HG02852 (cell line): ENCODE data around the gene SCYL3.
"Not testable (repeated sequence)": the region's sequence is repeated elsewhere in the genome, so short reads cannot be mapped to it uniquely, and the experiment has no call there.

ENCODE experiments used
- ATAC-seq: cut with Tn5 transposase; IDR thresholded peaks from one replicate; pipeline ENCODE4 v1.9.1; 2021; ENCODE audit warnings: mild to moderate bottlenecking, moderate library complexity; ENCODE audit not compliant: unreplicated experiment

Gene SCYL3

DNA sequence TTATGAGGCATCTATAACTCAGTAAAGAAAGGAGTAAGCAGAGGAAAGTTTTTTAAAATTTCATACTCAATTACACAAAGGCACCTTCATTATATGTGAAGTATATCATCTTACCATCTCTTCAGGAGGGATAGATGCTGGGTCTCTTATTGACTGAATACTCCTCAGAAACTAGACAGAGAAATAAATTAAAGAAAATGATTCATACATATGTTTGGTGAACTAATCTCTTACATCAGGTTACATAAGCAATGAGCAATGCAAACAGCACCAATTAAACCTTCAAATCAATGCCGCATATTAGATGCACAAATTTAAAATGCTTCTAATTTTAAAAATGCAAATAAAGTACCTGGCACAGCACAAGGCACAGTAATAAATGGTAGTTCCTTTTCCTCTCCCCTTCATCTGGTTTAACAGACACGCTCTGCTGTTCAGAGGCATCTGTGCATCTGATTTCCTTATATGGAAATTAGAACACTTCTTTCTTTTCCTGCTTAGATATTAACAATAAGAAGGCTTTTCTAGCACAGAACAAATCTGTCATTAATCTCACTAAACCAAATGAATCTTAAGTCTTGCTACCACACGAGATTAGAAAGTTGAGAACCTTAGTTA lies 20.0 kb downstream of the SCYL3 start:
- no peak for ATAC-seq

DNA sequence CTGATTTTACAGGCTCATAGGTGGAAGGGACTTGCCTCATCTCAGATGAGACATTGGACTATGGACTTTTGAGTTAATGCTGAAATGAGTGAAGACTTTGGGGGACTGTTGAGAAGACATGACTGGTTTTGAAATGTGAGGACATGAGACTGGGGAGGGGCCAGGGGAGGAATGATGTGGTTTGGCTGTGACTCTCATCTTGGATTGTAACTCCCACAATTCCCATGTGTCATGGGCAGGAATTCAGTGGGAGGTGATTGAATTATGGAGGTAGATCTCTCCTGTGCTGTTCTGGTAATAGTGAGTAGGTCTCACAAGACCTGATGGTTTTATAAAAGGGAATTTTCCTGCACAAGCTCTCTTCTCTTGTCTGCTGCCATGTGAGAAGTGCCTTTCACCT lies 20.8 kb downstream of the SCYL3 start:
- ATAC-seq: no peak

DNA sequence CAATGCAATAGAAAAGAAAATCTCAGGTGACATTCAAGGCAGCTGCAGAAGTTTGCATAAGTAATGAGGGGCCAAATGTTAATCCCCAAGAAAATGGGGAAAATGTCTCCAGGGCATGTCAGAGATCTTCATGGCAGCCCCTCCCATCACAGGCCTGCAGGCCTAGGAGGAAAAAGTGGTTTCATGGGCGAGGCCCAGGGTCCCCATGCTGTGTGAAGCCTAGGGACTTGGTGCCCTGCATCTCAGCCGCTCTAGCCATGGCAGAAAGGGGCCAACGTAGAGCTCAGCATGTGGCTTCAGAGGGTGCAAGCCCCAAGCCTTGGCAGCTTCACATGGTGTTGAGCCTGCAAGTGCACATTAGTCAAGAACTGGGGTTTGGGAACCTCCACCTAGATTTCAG lies 21.7 kb downstream of the SCYL3 start:
- not testable (repeated sequence) for ATAC-seq

DNA sequence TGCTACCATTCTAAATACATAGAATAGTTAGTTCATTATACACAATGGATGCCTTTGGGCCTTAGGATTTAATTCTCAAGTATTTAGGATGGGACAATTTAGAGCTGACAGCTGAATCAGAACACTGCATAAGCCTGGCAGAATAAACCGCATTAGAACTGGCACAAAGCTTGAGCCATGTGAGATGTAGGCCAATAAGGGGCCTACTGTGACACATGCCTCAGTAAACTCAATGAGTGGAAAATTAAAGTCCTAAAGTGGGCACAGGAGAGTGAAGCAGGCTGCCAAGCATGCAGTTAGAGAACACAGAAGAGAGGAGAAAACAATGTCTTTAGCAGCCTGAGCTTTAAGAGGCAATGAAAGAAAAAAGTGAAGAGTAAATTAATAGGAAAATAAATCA lies 24.3 kb downstream of the SCYL3 start:
- ATAC-seq: no peak

DNA sequence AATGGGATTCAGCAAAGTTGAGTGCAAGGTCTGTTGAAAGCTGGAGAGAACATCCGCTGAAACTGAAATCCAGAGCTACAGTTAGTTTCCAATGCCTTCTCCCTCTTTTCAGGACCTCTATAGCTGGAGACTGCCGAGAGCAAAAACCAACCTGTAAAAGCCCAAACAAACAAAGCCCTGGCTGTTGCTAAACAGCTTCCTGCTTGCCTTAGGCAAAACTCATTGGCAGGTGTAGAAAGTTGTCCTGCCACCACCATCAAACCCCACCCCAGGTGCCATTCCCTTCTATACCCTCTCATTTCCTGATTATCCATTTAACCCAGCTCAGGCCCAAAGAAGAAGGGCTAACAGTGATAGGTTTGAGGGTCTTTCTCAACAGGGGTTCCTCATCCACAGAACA lies 24.7 kb downstream of the SCYL3 start:
- ATAC-seq: no peak

DNA sequence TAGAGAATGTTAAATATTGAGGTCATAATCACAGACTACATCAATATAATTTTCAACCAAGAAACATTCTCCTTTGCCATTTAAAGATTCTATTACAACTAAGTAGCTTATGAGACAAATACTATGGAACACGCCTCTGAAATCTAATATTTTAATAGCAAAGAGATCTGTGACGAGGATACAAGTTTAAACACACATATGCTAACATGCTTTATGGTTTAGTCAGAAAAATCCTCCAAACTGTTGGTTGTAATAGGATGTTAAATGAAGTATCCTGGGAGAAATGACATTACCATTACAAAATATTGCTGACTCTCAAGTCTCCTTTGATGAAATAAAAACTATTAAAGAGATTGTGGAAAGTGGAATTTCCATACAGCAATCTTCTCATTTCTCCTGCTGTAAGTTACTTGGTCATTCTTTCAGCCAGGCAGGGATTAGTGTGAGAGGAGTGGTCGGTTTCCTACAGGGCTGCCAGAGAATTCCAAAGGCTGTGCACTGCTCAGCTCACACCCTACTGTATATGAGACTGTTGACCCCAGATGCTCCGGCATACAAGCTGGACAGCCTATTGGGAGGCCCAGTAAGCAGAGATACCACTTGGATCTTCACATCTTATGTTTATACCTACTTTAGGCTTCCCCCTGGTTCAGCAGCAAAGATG lies 26.6 kb downstream of the SCYL3 start:
- ATAC-seq: no peak

DNA sequence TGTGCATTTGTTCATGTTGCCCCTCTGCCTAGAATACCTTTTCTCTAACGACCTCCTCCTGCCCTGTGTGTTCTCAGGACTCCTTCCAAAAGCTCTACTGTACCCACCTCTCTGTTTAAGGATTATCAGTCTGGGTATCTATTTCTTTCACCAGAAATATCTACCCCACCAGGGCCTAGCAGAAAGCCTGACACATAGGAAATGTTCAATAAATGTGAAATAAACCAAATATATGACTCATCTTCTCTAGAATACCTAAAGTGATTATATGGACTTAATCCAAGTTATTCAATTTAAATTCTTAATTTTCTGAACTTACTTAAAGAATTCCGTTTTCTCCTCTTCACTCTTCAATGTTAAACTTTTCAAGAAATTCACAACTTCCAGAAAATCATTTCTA lies 27.1 kb downstream of the SCYL3 start:
- no peak for ATAC-seq

DNA sequence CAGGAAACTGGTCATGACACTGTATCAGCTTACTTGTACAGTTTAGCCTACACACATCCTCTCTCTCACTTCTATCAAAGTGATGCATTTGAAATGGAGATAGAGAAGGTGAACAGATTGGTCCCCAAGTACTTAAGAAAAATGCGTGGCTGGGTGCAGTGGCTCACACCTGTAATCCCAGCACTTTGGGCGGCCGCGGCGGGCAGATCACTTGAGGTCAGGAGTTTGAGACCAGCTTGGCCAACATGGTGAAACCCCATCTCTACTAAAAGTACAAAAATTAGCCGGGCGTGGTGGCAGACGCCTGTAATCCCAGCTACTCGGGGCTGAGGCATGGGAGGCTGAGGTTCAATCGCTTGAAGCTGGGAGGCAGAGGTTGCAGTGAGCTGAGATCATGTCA lies 29.2 kb downstream of the SCYL3 start:
- not testable (repeated sequence) for ATAC-seq

DNA sequence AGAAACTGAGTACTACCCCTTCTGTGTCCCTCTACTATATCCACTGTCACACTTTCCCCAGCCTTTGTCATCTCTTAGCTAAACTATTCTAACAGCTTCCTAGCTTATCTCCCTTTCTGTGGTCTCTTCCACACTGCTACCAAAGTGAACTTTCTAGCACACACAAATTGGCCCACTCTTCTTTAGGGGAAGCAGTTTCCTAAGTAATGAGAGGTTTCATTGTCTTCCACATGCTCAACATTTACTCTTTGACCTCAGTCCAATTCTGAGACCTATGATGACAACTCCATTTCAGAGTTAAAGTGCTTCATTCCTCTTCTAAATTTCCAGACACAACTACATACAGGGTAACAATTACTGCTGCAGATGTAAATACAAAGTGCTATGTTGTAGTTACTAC lies 32.9 kb downstream of the SCYL3 start:
- ATAC-seq: no peak

DNA sequence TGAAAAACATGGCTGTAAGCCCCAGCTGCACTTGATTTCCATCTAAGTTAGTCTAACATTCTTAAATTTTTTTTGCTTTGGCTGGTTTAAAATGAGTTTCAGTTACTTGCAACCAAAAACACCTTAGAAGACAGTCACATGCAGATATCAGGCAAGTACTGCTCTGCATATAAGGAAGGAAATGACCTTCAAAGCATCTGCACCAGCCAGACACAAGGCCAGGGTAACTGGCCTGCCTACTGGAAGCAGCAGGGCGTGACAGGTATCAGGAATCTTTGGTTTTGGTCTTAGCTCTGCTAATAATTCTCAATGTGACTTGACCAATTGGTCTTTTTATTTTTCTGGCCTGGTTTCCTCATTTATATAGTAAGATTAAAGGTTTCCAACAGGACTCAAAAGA lies 33.5 kb downstream of the SCYL3 start:
- ATAC-seq: no peak

DNA sequence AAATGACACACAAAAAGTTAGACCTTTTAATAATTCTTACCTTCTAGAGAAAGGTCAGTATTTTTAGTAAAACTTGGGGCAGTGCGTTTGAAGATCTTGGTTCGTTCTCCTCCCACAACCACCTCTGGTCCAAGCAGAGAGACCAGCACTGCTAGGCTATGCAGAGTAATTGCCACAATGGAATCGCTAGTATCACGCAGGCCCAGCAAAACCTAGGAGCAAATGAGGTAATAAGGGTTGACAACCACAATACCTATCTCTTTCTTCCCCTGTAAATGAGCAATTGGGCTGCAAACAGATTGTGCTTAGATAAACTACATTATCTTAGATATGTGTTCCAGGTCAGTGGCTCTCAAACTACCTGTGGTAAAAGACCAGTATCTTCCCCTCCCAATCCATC lies 34.7 kb downstream of the SCYL3 start:
- ATAC-seq: no peak

DNA sequence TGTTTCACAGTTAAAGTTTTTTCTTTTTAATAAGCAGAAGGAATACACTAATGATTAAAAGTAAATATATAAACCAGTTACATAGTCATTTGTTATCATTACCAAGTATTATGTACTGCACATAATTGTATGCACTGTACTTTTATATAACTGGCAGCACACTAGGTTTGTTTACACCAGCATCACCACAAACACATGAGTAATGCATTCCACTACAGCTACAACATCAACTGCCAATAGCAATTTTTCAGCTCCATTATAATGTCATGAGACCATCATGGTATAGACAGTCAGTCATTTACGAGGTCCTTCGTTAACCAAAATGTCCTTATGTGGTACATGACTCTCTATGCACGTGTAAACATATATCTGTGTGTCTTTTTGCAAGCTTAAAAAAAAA lies 35.2 kb downstream of the SCYL3 start:
- no peak for ATAC-seq

DNA sequence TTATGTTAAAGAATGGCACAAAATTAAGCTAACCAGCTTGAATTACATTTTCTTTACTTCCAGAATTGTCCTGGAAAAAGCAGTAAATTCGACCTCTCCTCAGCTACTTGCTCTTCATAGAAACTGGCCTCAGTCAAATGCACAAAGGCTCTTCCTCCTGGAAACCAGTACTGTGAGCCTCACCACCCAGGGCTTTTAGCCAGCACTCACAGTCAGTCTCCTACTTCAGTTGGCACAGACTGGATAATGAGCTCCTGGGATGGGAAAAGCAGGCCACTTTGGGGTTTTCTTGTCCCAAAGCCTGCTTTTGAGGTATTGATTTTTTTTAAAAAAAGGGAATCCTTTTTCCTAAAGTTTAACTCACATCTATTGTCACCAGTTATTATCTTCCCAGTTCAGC lies 40.4 kb downstream of the SCYL3 start:
- ATAC-seq: no peak

DNA sequence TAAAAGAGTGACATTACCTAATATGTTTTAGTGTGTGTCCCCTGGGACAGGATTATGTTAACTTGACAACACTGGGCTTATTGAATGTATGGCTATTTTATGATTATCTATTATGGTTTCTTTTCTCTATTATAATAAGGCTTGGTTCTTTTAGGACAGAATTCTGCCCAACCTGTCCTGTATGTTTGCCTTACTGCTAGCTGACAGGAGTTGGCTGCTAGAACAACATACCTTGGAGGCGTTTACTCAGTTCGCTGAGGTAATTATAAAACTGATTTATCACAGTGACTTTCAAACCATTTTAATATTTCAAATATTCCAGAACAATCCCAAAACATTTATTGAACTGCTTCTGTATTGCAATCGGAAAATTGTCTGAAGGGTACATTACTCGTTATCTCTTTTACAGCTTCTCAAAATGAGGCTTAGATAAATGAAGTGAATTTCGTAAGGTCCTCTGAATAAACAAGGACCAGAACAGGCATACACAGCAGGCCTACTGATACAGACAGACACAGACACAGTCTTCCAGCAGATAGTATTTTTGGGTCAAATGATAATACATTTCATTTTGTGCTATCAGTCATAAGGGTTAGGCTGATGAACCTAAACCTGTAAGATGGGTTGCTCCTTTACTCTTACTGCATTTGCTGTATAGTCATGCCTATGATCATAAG lies 44.2 kb downstream of the SCYL3 start:
- no peak for ATAC-seq

DNA sequence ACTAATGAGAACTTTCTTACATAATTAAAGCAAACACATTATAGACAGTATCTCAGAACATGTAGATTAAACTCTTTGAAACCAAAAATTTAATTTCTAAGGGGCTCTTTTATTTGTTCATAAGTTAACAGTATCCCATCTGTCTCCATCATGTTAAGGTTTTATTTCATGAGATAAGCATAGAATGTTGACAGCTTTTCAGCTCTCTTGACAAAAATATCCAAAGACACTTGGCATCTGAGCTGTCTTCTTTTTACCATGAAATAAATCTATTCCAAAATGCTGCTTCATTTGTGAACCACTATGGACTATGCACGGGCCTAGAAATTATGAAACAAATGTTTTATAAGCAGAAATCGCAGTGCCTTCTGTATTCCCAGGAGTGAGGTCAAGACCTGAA lies 45.2 kb downstream of the SCYL3 start:
- no peak for ATAC-seq

DNA sequence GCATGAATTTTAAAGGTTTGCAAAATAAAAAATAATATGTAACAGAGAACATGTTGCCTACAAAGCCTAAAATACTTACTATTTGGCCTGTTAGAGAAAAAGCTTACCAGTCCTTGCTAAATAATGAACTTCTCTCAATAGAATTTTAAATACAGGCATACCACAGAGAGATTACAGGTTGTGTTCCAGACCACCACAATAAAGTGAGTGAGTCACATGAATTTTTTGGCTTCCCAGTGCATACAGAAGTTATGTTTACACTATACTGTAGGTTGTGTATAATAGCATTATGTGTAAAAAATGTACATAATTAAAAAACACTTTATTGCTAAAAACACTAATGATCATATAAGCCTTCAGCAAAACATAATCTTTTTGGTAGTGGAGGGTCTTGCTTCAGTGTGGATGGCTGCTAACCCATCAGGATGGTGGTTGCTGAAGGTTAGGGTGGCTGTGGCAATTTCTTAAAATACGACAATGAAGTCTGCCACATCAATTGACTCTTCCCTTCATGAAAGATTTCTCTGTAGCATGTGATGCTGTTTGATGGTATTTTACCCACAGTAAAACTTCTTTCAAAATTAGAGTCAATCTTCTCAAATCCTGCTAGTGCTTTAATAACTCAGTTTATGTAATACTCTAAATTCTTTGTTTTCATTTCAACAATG lies 48.6 kb downstream of the SCYL3 start:
- ATAC-seq: no peak

DNA sequence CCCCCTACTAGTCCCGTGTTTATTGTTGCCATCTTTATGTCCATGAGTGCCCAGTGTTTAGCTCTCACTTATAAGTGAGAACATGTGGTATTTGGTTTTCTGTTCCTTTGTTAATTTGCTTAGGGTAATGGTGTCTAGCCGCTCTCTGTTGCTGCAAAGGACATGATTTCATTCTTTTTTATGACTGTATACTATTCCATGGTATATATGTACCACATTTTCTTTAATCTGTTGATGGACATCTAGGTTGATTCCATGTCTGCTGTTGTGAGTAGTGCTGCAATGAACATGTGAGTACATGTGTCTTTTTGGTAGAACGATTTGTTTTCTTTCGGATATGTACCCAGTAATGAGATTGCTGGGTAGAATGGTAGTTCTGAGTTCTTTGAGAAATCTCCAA lies 54.8 kb downstream of the SCYL3 start:
- no peak for ATAC-seq

DNA sequence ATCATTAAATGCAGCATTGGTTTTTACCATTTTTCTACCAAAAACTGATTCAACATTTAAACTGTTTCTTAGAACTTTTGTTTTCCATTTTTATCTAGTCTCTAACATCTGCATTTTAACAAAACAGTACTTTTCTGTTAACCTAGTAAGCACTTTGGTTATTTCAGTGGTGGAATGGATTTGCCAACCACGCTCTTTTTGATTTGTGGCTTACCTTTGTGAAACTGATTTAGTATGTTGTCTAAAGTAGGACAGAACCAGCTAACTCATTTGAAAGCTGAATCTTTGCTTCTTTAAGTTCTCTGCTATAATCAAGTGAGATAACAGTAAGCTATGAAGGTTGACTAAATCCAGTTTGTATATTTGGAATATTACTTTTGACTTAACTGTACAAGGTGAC lies 57.5 kb downstream of the SCYL3 start:
- ATAC-seq: no peak

DNA sequence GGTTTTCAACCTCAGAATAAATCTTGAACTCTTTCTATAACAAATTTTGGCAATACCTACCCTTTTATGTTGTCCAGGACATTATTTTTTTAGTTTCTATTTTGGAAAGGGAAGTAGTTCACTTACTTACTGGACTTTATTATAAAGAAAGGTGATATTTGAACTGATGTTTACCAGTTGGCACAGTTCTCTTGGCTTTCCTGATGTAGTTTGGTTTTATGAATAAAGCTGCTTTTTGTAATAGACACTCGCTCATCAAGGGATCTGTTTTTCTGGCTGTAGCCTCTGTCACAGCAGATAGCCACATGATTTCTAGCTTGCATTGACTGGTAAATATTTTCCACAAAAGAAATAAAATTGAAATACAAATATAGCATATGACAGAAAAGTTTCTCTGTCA lies 58.0 kb downstream of the SCYL3 start:
- ATAC-seq: no peak

DNA sequence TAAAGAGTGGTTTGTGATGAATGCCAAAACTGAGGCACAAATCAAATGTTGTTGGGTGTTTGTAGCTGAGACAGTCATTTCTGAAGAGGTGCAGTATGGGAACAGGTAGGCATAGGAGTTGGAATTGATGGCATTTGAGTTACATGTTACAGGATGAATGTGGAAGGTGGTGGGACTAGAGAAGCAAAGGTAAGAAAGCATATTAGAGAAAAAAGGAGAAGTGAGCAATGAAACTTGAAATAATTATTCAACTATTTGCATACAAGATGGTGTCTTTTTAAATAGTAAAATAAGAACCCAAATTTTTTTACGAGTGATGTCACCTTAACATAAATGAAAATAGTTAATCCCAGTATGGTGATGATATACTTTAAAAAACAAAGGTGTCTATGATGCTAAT lies 58.8 kb downstream of the SCYL3 start:
- ATAC-seq: no peak

DNA sequence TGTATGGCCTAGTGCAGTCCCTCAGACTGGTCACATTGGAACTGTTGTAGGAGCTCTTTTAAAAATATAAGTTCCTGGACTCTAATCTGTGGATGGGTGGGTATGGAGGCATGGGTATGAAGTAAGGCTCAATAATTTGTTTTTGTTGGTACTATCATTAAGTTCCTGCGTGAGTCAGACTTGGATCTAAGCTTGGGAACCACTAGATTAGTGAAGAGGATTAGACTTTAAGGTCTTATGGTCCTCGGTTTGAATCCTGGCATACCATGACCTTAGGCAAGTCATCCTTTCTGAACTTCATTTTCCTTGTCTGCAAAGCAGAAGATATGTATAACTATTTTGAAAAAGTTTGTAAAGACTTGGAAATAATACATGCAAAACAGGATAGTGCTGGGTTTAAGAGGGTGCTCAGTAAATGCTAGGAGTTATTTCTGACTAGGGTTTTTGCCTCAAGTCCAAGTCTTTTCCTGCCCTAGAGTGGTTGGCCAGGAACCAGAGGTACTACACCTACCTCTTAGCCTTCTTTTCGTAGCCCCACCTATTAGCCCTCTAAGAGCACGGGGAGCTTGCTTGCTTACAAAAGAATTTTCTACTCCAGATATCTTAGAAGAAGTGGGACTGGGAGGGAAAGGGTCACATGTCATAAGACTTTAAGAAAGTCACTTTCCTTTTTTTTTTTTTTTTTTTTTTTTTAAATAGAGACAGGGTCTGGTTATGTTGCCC lies 60.4 kb downstream of the SCYL3 start:
- no peak for ATAC-seq
